DND-41 (cell line): ENCODE data around the gene EVX1.

Experiments used
- ATAC-seq: fragments of 200-7000 bp; cut with Tn5 transposase; 3 replicates; pipeline ENCODE4 v1.9.1; 2021; ENCODE audit warnings: low read depth; ENCODE audit not compliant: insufficient read depth
- DNase-seq: peaks from one replicate; pipeline ENCODE4 v3.0.0-alpha.2; 2020
- H2AFZ ChIP-seq: 2 replicates; pipeline ENCODE4 v1.6.0; 2012; ENCODE audit warnings: low read depth, low read length
- H3K27ac ChIP-seq: 2 replicates; pipeline ENCODE4 v1.5.1; 2012; ENCODE audit warnings: low read length, inconsistent platforms
- H3K27me3 ChIP-seq: fragments of 200-600 bp; sonication (generic); 2 replicates; pipeline ENCODE4 v1.6.0; 2012; ENCODE audit warnings: low read length, mild to moderate bottlenecking, inconsistent platforms; ENCODE audit not compliant: insufficient read depth, poor library complexity
- H3K36me3 ChIP-seq: 2 replicates; pipeline ENCODE4 v1.5.1; 2012; ENCODE audit warnings: low read length, inconsistent platforms; ENCODE audit not compliant: insufficient read depth
- H3K4me1 ChIP-seq: 2 replicates; pipeline ENCODE4 v1.5.1; 2012; ENCODE audit warnings: mild to moderate bottlenecking, low read length; ENCODE audit not compliant: insufficient read depth
- H3K4me2 ChIP-seq: 2 replicates; pipeline ENCODE4 v1.6.0; 2012; ENCODE audit warnings: mild to moderate bottlenecking, moderate library complexity, low read length, inconsistent platforms; ENCODE audit not compliant: insufficient read depth
- H3K4me3 ChIP-seq, 2 experiments: fragments of 200-600 bp in 1 of 2; shearing (Covaris generic) in 1 of 2; 2 replicates each; pipeline ENCODE4 v1.5.1; 2012 to 2016; ENCODE audit warnings: inconsistent platforms in 2 of 2, low read length in 2 of 2, mild to moderate bottlenecking in 2 of 2, low read depth in 1 of 2, moderate library complexity in 1 of 2
- H3K79me2 ChIP-seq: 2 replicates; pipeline ENCODE4 v1.6.0; 2012; ENCODE audit warnings: low read length, inconsistent platforms; ENCODE audit not compliant: insufficient read depth
- H3K9ac ChIP-seq: 2 replicates; pipeline ENCODE4 v1.6.0; 2012; ENCODE audit warnings: low read depth, mild to moderate bottlenecking, inconsistent platforms, low read length, moderate library complexity
- H3K9me3 ChIP-seq: 2 replicates; pipeline ENCODE4 v1.5.1; 2012; ENCODE audit warnings: low read length, moderate library complexity, mild to moderate bottlenecking, inconsistent platforms; ENCODE audit not compliant: insufficient read depth, severe bottlenecking
- H4K20me1 ChIP-seq: 2 replicates; pipeline ENCODE4 v1.6.0; 2012; ENCODE audit warnings: low read length; ENCODE audit not compliant: insufficient read depth
- EZH2 ChIP-seq: IDR thresholded peaks from 3 replicates; pipeline ENCODE4 v1.6.1; 2012; ENCODE audit warnings: borderline replicate concordance, low read depth, mild to moderate bottlenecking, moderate library complexity, low read length, inconsistent platforms; ENCODE audit not compliant: severe bottlenecking
- TF ChIP-seq, protein P1 (sequence below): IDR thresholded peaks from 2 replicates; pipeline ENCODE4 v1.5.1; 2012; ENCODE audit warnings: borderline replicate concordance, low read length, moderate library complexity, mild to moderate bottlenecking; ENCODE audit not compliant: poor library complexity, severe bottlenecking; ENCODE audit errors: extremely low read depth

EVX1 gene

DNA sequence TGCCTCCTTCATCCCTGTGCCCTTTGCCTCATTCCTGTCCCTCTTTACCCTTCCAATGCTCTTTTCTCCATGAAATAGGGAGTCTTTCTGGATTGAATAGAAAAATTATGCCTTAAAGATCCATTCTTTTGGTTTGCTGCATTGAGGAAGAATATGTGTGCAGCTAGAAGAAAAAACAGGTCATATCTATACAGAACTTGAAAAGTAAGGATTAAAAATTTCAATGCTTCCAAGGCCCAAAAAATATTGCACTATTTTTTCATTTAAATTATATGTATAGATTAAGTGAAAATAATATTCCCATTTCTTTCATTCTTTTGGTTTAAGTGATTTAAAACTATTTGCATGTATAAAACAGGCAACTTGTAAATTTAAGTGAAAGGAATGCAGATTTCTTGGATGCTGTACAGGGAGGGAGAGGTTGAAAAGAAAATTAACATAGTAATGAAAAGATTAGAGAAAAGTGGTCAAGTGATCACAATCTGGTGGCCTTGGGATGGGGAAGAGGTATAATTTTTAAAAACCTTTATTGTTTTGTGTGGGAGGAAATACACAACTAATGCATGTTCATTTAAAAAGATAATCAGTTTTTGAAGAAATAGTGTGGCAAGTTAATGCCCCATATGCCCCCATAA lies 18.5 kb upstream of the EVX1 start:
- H2AFZ ChIP-seq = no peak overlapping the region

GRCh38 chr7:27224983-27225934 lies 17.3 kb upstream of the EVX1 start:
- no peaks in the 10 kb centered on the region for H4K20me1 ChIP-seq
- TF ChIP-seq, protein P1, sequence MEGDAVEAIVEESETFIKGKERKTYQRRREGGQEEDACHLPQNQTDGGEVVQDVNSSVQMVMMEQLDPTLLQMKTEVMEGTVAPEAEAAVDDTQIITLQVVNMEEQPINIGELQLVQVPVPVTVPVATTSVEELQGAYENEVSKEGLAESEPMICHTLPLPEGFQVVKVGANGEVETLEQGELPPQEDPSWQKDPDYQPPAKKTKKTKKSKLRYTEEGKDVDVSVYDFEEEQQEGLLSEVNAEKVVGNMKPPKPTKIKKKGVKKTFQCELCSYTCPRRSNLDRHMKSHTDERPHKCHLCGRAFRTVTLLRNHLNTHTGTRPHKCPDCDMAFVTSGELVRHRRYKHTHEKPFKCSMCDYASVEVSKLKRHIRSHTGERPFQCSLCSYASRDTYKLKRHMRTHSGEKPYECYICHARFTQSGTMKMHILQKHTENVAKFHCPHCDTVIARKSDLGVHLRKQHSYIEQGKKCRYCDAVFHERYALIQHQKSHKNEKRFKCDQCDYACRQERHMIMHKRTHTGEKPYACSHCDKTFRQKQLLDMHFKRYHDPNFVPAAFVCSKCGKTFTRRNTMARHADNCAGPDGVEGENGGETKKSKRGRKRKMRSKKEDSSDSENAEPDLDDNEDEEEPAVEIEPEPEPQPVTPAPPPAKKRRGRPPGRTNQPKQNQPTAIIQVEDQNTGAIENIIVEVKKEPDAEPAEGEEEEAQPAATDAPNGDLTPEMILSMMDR = no peak
- no peak for TF ChIP-seq EZH2
- H3K4me1 ChIP-seq = no peaks in the 10 kb centered on the region
- H3K9me3 ChIP-seq = no peaks in the 10 kb centered on the region
- no peak overlapping the region for H3K9ac ChIP-seq
- ATAC-seq (no peak), DNase-seq (no peak)
- H2AFZ ChIP-seq = no peak overlapping the region
- H3K4me2 ChIP-seq = no peak overlapping the region
- no peak overlapping the region for H3K27ac ChIP-seq
- no peak overlapping the region for H3K4me3 ChIP-seq
- no peaks in the 10 kb centered on the region for H3K79me2 ChIP-seq
- H3K36me3 ChIP-seq = no peaks in the 10 kb centered on the region
- H3K27me3 ChIP-seq = peaks cover 7% of the 10 kb centered on the region

More for the DNA sequence above, 18.5 kb upstream of the EVX1 start:
- Histone ChIP-seq H4K20me1 (no peaks in the 10 kb centered on the region), H3K4me2 (no peak overlapping the region), H3K4me1 (no peaks in the 10 kb centered on the region), H3K9ac (no peak overlapping the region), H3K4me3 (no peak overlapping the region), H3K79me2 (no peaks in the 10 kb centered on the region), H3K27me3 (peaks cover 7% of the 10 kb centered on the region), H3K9me3 (no peaks in the 10 kb centered on the region), H3K36me3 (no peaks in the 10 kb centered on the region), H3K27ac (no peak overlapping the region)
- TF ChIP-seq EZH2 = no peak
- TF ChIP-seq, protein P1 = no peak
- ATAC-seq = no peak
- DNase-seq = no peak

DNA sequence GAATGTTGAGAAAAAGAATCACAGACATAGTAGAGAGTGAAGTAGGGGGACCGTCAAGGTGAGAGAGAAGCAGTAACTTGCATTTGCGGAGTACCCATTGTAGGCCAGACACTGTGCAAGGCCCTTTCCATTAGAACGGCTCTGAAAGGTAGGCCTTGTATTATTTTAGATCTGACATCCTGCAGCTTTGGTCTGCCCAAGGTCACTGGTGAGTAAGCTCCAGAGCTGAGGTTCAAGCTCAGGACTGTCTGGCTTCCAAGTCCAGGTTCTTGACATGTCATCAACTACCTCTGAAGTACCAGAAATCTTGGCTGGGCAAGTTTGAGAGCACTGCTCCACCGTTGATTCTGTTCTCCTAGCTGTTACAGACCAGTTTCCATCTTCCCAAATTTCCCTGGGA lies 13.2 kb upstream of the EVX1 start:
- H3K79me2 ChIP-seq = no peaks in the 10 kb centered on the region
- H3K4me1 ChIP-seq = no peaks in the 10 kb centered on the region
- no peak overlapping the region for H3K27ac ChIP-seq
- no peak overlapping the region for H3K4me2 ChIP-seq
- no peaks in the 10 kb centered on the region for H3K27me3 ChIP-seq
- no peak overlapping the region for H3K9ac ChIP-seq
- ATAC-seq (no peak), DNase-seq (no peak)
- H3K36me3 ChIP-seq = no peaks in the 10 kb centered on the region
- H2AFZ ChIP-seq = no peak overlapping the region
- no peaks in the 10 kb centered on the region for H3K9me3 ChIP-seq
- TF ChIP-seq, protein P1 = no peak
- no peak for TF ChIP-seq EZH2
- no peaks in the 10 kb centered on the region for H4K20me1 ChIP-seq
- H3K4me3 ChIP-seq = no peak overlapping the region
